ENCODE results near the gene DPH3.

- TF ChIP-seq, protein P1, sequence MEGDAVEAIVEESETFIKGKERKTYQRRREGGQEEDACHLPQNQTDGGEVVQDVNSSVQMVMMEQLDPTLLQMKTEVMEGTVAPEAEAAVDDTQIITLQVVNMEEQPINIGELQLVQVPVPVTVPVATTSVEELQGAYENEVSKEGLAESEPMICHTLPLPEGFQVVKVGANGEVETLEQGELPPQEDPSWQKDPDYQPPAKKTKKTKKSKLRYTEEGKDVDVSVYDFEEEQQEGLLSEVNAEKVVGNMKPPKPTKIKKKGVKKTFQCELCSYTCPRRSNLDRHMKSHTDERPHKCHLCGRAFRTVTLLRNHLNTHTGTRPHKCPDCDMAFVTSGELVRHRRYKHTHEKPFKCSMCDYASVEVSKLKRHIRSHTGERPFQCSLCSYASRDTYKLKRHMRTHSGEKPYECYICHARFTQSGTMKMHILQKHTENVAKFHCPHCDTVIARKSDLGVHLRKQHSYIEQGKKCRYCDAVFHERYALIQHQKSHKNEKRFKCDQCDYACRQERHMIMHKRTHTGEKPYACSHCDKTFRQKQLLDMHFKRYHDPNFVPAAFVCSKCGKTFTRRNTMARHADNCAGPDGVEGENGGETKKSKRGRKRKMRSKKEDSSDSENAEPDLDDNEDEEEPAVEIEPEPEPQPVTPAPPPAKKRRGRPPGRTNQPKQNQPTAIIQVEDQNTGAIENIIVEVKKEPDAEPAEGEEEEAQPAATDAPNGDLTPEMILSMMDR (IDR thresholded peaks at IDR 0.05): no peak
- TF ChIP-seq NFYB (CRISPR knock-in tag; conservative IDR thresholded peaks at IDR 0.05; ENCODE audit: low read depth) (no peak), FOXJ3 (CRISPR knock-in tag; IDR thresholded peaks at IDR 0.05; ENCODE audit: borderline replicate concordance) (no peak), CBFB (CRISPR knock-in tag; IDR thresholded peaks at IDR 0.05; ENCODE audit: low read depth) (no peak), SP1 (CRISPR knock-in tag; conservative IDR thresholded peaks at IDR 0.05) (no peak), ATF2 (CRISPR knock-in tag; IDR thresholded peaks at IDR 0.05; ENCODE audit: borderline replicate concordance, low read depth) (no peak), NR3C1 (CRISPR knock-in tag; conservative IDR thresholded peaks at IDR 0.05; ENCODE audit: low read depth) (no peak), ZNF121 (CRISPR knock-in tag; IDR thresholded peaks at IDR 0.05) (no peak)
- TF ChIP-seq, protein P2, sequence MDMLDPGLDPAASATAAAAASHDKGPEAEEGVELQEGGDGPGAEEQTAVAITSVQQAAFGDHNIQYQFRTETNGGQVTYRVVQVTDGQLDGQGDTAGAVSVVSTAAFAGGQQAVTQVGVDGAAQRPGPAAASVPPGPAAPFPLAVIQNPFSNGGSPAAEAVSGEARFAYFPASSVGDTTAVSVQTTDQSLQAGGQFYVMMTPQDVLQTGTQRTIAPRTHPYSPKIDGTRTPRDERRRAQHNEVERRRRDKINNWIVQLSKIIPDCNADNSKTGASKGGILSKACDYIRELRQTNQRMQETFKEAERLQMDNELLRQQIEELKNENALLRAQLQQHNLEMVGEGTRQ (CRISPR knock-in tag; IDR thresholded peaks at IDR 0.05): no peak
- TF ChIP-seq, protein P3, sequence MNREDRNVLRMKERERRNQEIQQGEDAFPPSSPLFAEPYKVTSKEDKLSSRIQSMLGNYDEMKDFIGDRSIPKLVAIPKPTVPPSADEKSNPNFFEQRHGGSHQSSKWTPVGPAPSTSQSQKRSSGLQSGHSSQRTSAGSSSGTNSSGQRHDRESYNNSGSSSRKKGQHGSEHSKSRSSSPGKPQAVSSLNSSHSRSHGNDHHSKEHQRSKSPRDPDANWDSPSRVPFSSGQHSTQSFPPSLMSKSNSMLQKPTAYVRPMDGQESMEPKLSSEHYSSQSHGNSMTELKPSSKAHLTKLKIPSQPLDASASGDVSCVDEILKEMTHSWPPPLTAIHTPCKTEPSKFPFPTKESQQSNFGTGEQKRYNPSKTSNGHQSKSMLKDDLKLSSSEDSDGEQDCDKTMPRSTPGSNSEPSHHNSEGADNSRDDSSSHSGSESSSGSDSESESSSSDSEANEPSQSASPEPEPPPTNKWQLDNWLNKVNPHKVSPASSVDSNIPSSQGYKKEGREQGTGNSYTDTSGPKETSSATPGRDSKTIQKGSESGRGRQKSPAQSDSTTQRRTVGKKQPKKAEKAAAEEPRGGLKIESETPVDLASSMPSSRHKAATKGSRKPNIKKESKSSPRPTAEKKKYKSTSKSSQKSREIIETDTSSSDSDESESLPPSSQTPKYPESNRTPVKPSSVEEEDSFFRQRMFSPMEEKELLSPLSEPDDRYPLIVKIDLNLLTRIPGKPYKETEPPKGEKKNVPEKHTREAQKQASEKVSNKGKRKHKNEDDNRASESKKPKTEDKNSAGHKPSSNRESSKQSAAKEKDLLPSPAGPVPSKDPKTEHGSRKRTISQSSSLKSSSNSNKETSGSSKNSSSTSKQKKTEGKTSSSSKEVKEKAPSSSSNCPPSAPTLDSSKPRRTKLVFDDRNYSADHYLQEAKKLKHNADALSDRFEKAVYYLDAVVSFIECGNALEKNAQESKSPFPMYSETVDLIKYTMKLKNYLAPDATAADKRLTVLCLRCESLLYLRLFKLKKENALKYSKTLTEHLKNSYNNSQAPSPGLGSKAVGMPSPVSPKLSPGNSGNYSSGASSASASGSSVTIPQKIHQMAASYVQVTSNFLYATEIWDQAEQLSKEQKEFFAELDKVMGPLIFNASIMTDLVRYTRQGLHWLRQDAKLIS (CRISPR knock-in tag; IDR thresholded peaks at IDR 0.05; ENCODE audit: borderline replicate concordance): no peak
These were observed 2.6 kb downstream of the DPH3 start for GRCh38 chr3:16262174-16262573.
